GM12801 (cell line): ENCODE data around the gene NRP1.

Experiments
- CTCF ChIP-seq: IDR thresholded peaks from one replicate; pipeline ENCODE4 v1.5.1; 2011; ENCODE audit warnings: control low read depth; ENCODE audit not compliant: insufficient read length; ENCODE audit errors: extremely low read depth

Gene NRP1

GRCh38 chr10:33328253-33328652 lies 6.2 kb downstream of the NRP1 start:
- no peak for TF ChIP-seq CTCF

- TF ChIP-seq CTCF, result no peak
Observed at GRCh38 chr10:33327751-33328150, 6.7 kb downstream of the NRP1 start.

GRCh38 chr10:33326933-33327332 lies 7.5 kb downstream of the NRP1 start:
- TF ChIP-seq CTCF, result no peak

- TF ChIP-seq CTCF, result no peak
Observed at GRCh38 chr10:33325929-33326328, 8.5 kb downstream of the NRP1 start.

- no peak for TF ChIP-seq CTCF
Observed at GRCh38 chr10:33323721-33324120, 10.7 kb downstream of the NRP1 start.

GRCh38 chr10:33321516-33321915 lies 13.0 kb downstream of the NRP1 start:
- no peak for TF ChIP-seq CTCF

- TF ChIP-seq CTCF, result no peak
Observed at GRCh38 chr10:33320288-33320687, 14.2 kb downstream of the NRP1 start.

GRCh38 chr10:33315891-33316290 lies 18.6 kb downstream of the NRP1 start:
- TF ChIP-seq CTCF, result no peak
